ENCODE measurements around the gene RNF217. TPM values are rescaled to one million over a fixed set of nuclear protein-coding genes. Genes with fewer than 3 reads are reported as not detected.

The RNF217 gene
- total and polyA plus RNA-seq, 10 of the 15 experiments (the other 5 are each of a cell fraction or from before 2014, with no cell fraction given) = under 0.01 to 11.7 (median 0.04) TPM; not detected in 3

GRCh38 chr6:124970763-124971162 is 8.5 kb downstream of the RNF217 start:
- no peaks in the 10 kb centered on the region for H3K27me3 ChIP-seq (replicated peaks in 1 of 2; ENCODE audit: control insufficient read depth in 2 of 2, insufficient read depth in 2 of 2, low read length in 1 of 2)
- H3K79me2 ChIP-seq (ENCODE audit: control insufficient read depth, insufficient read depth, low read length) = no peaks in the 10 kb centered on the region
- no peak overlapping the region for H2AFZ ChIP-seq (ENCODE audit: control insufficient read depth, low read depth, low read length)
- TF ChIP-seq STAT3 (IDR thresholded peaks at IDR 0.05; ENCODE audit: low read depth, low read length) (no peak), TBL1XR1 (IDR thresholded peaks at IDR 0.05; ENCODE audit: low read depth, low read length) (no peak), SMAD5 (IDR thresholded peaks at IDR 0.05; ENCODE audit: low read depth) (no peak), POLR2A (IDR thresholded peaks at IDR 0.05; ENCODE audit: low read depth, low read length) (no peak), BCL3 (IDR thresholded peaks at IDR 0.05; ENCODE audit: borderline replicate concordance, insufficient read depth, low read depth, low read length, poor library complexity, severe bottlenecking) (no peak), FOS (IDR thresholded peaks at IDR 0.05; ENCODE audit: borderline replicate concordance, extremely low read depth, insufficient read length) (no peak), ZZZ3 (IDR thresholded peaks at IDR 0.05; ENCODE audit: control insufficient read depth, insufficient read length, low read depth) (no peak), MYC (IDR thresholded peaks at IDR 0.05; ENCODE audit: insufficient read depth, insufficient read length, insufficient replicate concordance, low read length, severe bottlenecking) (no peak), RCOR1 (conservative IDR thresholded peaks at IDR 0.05; ENCODE audit: low read depth, low read length) (no peak), ELK1 (IDR thresholded peaks at IDR 0.05; ENCODE audit: low read depth, low read length) (no peak), IRF5 (IDR thresholded peaks at IDR 0.05; ENCODE audit: borderline replicate concordance) (no peak), DPF2 (IDR thresholded peaks at IDR 0.05) (no peak), ZNF592 (IDR thresholded peaks at IDR 0.05) (no peak), RAD51 (IDR thresholded peaks at IDR 0.05) (no peak), SPI1 (IDR thresholded peaks at IDR 0.05; ENCODE audit: borderline replicate concordance, insufficient read depth, low read depth, low read length) (no peak), CBFB (IDR thresholded peaks at IDR 0.05; ENCODE audit: low read depth) (no peak)
- ChIA-PET RAD21 (ENCODE audit: unreplicated experiment) (no interaction called here), CTCF (no interaction called here), POLR2A (no interaction called here), SMC1A (ENCODE audit: uncharacterized antibody, unreplicated experiment) (interaction anchor here (1.4 kb wide), 1 partner anchor 11 kb away, joined by 3 read pairs; no protein-coding TSS in a partner anchor)
- no TSS peak for BruUV-seq (replicated peaks)
- no peak overlapping the region for H3K4me2 ChIP-seq (ENCODE audit: control insufficient read depth, insufficient read depth)
- intact Hi-C loops (cut with micrococcal nuclease; ENCODE audit: unreplicated experiment) (no loop called here), in situ Hi-C loops (cut with MboI) (no loop called here)
- WGBS (ENCODE audit: insufficient coverage, insufficient replicate concordance, low lambda C conversion rate, missing lambda C conversion rate) = 4% methylated on average over 2 of the region's 2 CpGs
- H3K36me3 ChIP-seq (ENCODE audit: control insufficient read depth in 2 of 2, insufficient read depth in 2 of 2, low read length in 1 of 2) = no peaks in the 10 kb centered on the region
- H3K4me1 ChIP-seq (ENCODE audit: control insufficient read depth, insufficient read depth, low read length) = no peaks in the 10 kb centered on the region
- H3K9ac ChIP-seq (ENCODE audit: control insufficient read depth, insufficient read depth, low read length) = no peak overlapping the region
- no peak overlapping the region for H3K27ac ChIP-seq (ENCODE audit: control insufficient read depth, insufficient read depth)
- ATAC-seq = no peak
- H3K4me3 ChIP-seq = no peak overlapping the region
- no peak for DNase-seq (ENCODE audit: low read depth, low spot score)
- H4K20me1 ChIP-seq (ENCODE audit: control insufficient read depth, insufficient read depth) = no peaks in the 10 kb centered on the region
- FAIRE-seq = no peak
- H3K9me3 ChIP-seq (replicated peaks; ENCODE audit: control insufficient read depth, insufficient read depth, low read length) = no peaks in the 10 kb centered on the region
